ENCODE data around the gene NEFH.
"Not testable (repeated sequence)": the region's sequence is repeated elsewhere in the genome, so short reads cannot be mapped to it uniquely, and the experiment has no call there.

NEFH gene

DNA sequence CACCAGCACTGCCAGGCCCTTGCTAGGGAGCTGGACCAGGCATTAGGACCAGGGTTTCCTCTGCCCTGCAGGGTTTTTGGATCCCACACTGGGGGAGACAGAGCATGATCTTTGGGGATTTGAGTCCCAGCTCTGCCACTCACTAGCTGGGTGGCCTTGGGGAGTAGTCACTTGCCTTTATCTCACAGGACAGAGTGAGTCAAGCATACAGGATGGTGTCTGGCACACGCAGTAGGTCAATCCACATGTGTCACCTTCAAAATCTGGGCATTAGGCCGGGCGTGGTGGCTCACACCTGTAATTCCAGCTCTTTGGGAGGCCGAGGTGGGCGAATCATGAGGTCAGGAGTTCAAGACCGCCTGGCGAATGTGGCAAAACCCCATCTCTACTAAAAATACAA, 2.7 kb downstream of the NEFH start:
- no peak for DNase-seq (ENCODE audit: extremely low read depth, low read depth)
- TF ChIP-seq, protein P1, sequence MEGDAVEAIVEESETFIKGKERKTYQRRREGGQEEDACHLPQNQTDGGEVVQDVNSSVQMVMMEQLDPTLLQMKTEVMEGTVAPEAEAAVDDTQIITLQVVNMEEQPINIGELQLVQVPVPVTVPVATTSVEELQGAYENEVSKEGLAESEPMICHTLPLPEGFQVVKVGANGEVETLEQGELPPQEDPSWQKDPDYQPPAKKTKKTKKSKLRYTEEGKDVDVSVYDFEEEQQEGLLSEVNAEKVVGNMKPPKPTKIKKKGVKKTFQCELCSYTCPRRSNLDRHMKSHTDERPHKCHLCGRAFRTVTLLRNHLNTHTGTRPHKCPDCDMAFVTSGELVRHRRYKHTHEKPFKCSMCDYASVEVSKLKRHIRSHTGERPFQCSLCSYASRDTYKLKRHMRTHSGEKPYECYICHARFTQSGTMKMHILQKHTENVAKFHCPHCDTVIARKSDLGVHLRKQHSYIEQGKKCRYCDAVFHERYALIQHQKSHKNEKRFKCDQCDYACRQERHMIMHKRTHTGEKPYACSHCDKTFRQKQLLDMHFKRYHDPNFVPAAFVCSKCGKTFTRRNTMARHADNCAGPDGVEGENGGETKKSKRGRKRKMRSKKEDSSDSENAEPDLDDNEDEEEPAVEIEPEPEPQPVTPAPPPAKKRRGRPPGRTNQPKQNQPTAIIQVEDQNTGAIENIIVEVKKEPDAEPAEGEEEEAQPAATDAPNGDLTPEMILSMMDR (IDR thresholded peaks at IDR 0.05; ENCODE audit: low read depth, low read length), result no peak

DNA sequence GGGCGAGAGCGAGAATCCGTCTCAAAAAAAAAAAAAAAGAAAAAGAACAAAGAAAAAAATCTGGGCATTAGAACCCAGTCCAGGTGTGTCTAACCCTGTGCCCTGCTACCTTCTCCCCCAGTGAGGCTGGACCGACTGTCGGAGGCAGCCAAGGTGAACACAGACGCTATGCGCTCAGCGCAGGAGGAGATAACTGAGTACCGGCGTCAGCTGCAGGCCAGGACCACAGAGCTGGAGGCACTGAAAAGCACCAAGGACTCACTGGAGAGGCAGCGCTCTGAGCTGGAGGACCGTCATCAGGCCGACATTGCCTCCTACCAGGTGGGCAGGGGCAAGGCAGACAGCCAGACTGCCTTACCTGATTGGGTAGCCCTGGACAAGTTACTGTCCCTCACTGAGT, 3.2 kb downstream of the NEFH start:
- DNase-seq (ENCODE audit: extremely low read depth, low read depth), result no peak
- TF ChIP-seq, protein P1 (IDR thresholded peaks at IDR 0.05; ENCODE audit: low read depth, low read length), result no peak

DNA sequence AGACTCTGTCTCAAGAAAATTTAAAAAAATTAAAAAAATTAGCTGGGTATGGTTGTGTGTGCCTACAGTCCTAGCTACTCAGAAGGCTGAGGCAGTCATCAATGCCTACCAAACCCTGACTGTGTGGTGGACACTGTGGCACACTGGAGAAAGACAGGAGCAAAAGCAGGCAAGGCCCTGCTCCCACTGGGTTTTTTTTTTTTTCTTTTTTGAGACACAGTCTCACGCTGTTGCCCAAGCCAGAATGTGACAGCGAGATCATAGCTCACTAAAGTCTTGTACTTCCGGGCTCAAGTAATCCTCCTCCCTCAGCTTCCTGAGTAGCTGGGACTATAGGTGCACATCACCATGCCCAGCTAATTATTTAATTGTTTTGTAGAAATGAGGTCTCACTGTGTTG, 4.6 kb downstream of the NEFH start:
- DNase-seq (ENCODE audit: extremely low read depth, low read depth), result no peak
- TF ChIP-seq, protein P1 (IDR thresholded peaks at IDR 0.05; ENCODE audit: low read depth, low read length), result no peak

DNA sequence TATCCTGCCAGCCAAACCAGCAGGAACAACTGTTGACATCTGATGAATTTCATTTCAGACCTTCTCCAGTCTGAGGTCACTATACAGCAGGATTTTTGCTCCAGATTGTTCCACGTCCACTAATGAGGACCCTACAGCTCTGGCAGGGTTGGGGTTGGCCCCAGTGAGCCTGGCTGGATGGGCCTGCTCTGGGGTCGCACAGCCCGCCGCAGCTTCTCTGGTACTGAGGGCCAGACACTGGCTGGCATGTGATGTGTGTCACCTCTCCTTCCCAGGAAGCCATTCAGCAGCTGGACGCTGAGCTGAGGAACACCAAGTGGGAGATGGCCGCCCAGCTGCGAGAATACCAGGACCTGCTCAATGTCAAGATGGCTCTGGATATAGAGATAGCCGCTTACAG, 5.4 kb downstream of the NEFH start:
- TF ChIP-seq, protein P1 (IDR thresholded peaks at IDR 0.05; ENCODE audit: low read depth, low read length), result no peak
- no peak for DNase-seq (ENCODE audit: extremely low read depth, low read depth)

DNA sequence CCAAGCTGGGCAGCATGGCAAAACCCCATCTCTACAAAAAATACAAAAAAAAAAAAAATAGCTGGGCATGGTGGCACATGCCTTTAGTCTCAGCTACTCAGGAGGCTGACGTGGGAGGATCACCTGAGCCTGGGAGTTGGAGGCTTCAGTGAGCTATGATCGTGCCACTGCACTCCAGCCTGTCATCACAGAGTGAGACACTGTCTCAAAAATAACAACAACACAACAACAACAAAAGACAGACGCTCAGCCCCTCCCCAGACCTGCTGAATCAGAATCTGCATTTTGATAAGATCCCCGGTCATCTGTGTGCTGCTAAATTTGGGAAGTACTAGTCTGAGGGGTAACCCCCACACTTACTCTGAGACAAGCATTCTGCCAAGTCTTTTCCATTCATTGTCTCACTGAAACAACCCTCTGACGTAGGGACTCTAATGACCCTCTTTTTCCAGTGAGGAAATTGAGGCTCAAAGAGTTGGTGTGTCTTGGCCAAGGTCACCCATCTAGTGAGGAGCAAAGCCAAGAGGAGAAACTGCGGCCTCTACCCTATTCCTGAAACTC, 7.5 kb downstream of the NEFH start:
- TF ChIP-seq, protein P1 (IDR thresholded peaks at IDR 0.05; ENCODE audit: low read depth, low read length), result no peak
- DNase-seq (ENCODE audit: extremely low read depth, low read depth), result no peak

DNA sequence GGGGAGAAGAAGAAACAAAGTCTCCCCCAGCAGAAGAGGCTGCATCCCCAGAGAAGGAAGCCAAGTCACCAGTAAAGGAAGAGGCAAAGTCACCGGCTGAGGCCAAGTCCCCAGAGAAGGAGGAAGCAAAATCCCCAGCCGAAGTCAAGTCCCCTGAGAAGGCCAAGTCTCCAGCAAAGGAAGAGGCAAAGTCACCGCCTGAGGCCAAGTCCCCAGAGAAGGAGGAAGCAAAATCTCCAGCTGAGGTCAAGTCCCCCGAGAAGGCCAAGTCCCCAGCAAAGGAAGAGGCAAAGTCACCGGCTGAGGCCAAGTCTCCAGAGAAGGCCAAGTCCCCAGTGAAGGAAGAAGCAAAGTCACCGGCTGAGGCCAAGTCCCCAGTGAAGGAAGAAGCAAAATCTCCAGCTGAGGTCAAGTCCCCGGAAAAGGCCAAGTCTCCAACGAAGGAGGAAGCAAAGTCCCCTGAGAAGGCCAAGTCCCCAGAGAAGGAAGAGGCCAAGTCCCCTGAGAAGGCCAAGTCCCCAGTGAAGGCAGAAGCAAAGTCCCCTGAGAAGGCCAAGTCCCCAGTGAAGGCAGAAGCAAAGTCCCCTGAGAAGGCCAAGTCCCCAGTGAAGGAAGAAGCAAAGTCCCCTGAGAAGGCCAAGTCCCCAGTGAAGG, 9.2 kb downstream of the NEFH start:
- not testable (repeated sequence) for DNase-seq (ENCODE audit: extremely low read depth, low read depth)

DNA sequence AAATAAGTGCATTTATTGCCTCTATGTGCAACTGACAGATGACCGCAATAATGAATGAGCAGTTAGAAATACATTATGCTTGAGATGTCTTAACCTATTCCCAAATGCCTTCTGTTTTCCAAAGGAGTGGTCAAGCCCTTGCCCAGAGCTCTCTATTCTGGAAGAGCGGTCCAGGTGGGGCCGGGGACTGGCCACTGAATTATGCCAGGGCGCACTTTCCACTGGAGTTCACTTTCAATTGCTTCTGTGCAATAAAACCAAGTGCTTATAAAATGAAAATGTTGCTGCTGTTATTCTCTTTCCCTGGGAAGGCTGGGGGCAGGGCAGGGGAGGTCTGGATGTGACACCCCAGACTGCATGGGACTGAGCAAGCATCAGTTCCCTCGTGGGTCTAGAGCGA, 11.0 kb downstream of the NEFH start:
- TF ChIP-seq, protein P1 (IDR thresholded peaks at IDR 0.05; ENCODE audit: low read depth, low read length), result no peak
- no peak for DNase-seq (ENCODE audit: extremely low read depth, low read depth)

DNA sequence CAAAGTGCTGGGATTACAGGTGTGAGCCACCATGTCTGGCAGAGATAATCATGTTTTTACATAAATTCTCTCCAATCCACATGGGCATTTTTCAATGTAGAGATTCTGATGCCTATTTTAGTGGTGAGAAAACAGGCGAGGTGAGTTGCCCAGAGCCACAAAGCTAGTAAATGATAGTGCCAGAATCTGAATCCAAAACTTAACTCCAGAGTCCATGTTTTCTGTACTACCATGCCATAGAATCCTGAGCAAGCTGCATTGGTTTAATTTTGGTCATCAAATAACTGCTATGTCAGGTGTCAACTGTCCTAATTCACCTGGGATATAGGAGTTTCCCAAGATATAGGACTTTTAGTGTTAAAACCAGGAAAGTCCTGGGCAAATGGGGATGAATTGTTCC, 13.6 kb downstream of the NEFH start:
- TF ChIP-seq, protein P1 (IDR thresholded peaks at IDR 0.05; ENCODE audit: low read depth, low read length), result no peak
- no peak for DNase-seq (ENCODE audit: extremely low read depth, low read depth)

Data from AG09319 (cell line).